SK-N-MC (cell line): ENCODE results near the gene C1QTNF4.
"Not testable (repeated sequence)": the region's sequence is repeated elsewhere in the genome, so short reads cannot be mapped to it uniquely, and the experiment has no call there.

ENCODE experiments used
- DNase-seq: peaks from one replicate; pipeline ENCODE4 v3.0.0-alpha.2; 2011; ENCODE audit warnings: low read depth, low spot score
- H3K27ac ChIP-seq: fragments of 200-600 bp; sonication (generic); 2 replicates; pipeline ENCODE4 v1.5.1; 2016; ENCODE audit warnings: mixed run types
- H3K36me3 ChIP-seq: fragments of 200-600 bp; sonication (generic); 2 replicates; pipeline ENCODE4 v1.6.1; 2017; ENCODE audit warnings: antibody characterized with exemption, low read length, mixed read lengths; ENCODE audit not compliant: insufficient read depth
- H3K4me3 ChIP-seq: fragments of 200-600 bp; sonication (generic); 2 replicates; pipeline ENCODE4 v1.5.1; 2016
- H3K9ac ChIP-seq: fragments of 200-600 bp; sonication (generic); 2 replicates; pipeline ENCODE4 v1.8.0; 2017; ENCODE audit warnings: mixed run types, mixed read lengths; ENCODE audit not compliant: insufficient read length
- H3K9me3 ChIP-seq: fragments of 200-600 bp; sonication (generic); 2 replicates; pipeline ENCODE4 v1.6.1; 2017; ENCODE audit warnings: low read depth, mild to moderate bottlenecking, antibody characterized with exemption, low read length, moderate library complexity, mixed read lengths
- EZH2 ChIP-seq: fragments of 200-600 bp; sonication (generic); IDR thresholded peaks from one replicate; pipeline ENCODE4 v1.6.1; 2017; ENCODE audit warnings: antibody characterized with exemption
- FOXP2 ChIP-seq: optimal IDR thresholded peaks from 2 replicates; pipeline ENCODE3; 2011; ENCODE audit warnings: mild to moderate bottlenecking, moderate library complexity; ENCODE audit not compliant: insufficient read depth; ENCODE audit errors: extremely low read length, control extremely low read depth
- POLR2AphosphoS5 ChIP-seq: IDR thresholded peaks from 2 replicates; pipeline ENCODE4 v1.6.1; 2012; ENCODE audit warnings: mild to moderate bottlenecking, low read depth, low read length, borderline replicate concordance

The C1QTNF4 gene

GRCh38 chr11:47593934-47594855 lies at the start of gene C1QTNF4:
C1QTNF4 (minus strand) TSS chr11:47594411; CDS start chr11:47590810, 3,601 bp downstream.
- Histone ChIP-seq H3K4me3 (peak within 1 kb of the TSS; percentile 64), H3K36me3 (no peaks in the 10 kb centered on the region), H3K27ac (no peak within 1 kb of the TSS), H3K9me3 (no peaks in the 10 kb centered on the region), H3K9ac (peak within 1 kb of the TSS; percentile 15)
- DNase-seq = no peak
- TF ChIP-seq EZH2 (no peak), POLR2AphosphoS5 (no peak), FOXP2 (no peak)

GRCh38 chr11:47642099-47642855 lies 48.1 kb upstream of the C1QTNF4 start, which contains the start of gene MTCH2:
MTCH2 (minus strand) TSS chr11:47642559; CDS start chr11:47642465, 94 bp downstream.
- Histone ChIP-seq H3K9me3 (no peaks in the 10 kb centered on the region), H3K4me3 (peak within 1 kb of the TSS; percentile 99), H3K27ac (peak within 1 kb of the TSS; percentile 94), H3K36me3 (peaks cover 20% of the 10 kb centered on the region), H3K9ac (peak within 1 kb of the TSS; percentile 98)
- no peak for TF ChIP-seq EZH2
- peak; percentile 27 for TF ChIP-seq FOXP2
- TF ChIP-seq POLR2AphosphoS5 = peak; percentile 90; the same call in 1 of the 2 replicates
- DNase-seq = peak; percentile 85

DNA sequence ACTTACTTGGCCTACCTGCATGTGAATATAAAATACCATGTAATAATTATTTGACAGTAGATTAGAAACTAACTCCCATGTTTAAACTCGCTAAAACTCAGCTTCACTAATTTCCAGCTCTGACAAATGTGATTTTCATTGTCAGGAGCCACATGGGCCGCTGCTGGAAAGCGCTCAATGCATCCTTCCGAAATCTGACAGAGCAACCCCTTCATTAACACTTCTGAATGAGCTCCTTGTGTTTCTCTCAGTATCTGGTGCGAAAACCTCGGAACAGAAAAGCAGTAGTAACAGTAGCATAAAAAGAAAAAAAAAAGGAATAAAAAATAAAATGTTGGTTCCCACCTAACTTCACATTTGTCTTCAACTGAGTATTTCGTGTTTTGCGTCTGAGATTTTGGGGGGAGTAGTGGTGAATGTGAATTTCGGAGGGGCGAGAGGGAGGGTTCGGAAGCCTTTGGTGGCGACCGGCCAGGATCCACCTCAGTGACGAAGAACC lies 47.4 kb upstream of the C1QTNF4 start:
- peaks cover 20% of the 10 kb centered on the region for H3K36me3 ChIP-seq
- peak overlapping the region; percentile 70 for H3K27ac ChIP-seq
- TF ChIP-seq POLR2AphosphoS5 = no peak
- no peak for TF ChIP-seq FOXP2
- TF ChIP-seq EZH2 = no peak
- peak overlapping the region; percentile 98 for H3K9ac ChIP-seq
- peak overlapping the region; percentile 99 for H3K4me3 ChIP-seq
- no peak for DNase-seq
- H3K9me3 ChIP-seq = no peaks in the 10 kb centered on the region

DNA sequence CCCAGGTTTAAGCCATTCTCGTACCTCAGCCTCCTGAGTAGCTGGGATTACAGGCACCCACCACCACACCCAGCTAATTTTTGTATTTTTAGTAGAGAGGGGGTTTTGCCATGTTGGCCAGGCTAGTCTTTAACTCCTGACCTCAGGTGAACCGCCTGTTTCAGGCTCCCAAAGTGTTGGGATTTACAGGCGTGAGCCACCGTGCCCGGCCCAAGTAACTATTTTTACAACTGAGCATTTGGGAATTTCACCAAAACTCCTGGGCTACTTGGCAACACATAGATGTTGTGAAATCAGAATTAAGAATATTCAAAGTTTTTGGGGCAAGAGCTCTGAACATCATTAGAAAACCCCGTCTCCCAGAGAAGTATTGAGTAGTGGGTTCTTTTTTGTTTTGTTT lies 46.3 kb upstream of the C1QTNF4 start:
- not testable (repeated sequence) for H3K27ac ChIP-seq, H3K9ac ChIP-seq, H3K9me3 ChIP-seq, DNase-seq, H3K4me3 ChIP-seq
- H3K36me3 ChIP-seq = peaks cover 26% of the 10 kb centered on the region

GRCh38 chr11:47636331-47636730 lies 42.1 kb upstream of the C1QTNF4 start:
- not testable (repeated sequence) for DNase-seq, H3K4me3 ChIP-seq, H3K9ac ChIP-seq, H3K9me3 ChIP-seq, H3K27ac ChIP-seq
- H3K36me3 ChIP-seq = peaks cover 52% of the 10 kb centered on the region

DNA sequence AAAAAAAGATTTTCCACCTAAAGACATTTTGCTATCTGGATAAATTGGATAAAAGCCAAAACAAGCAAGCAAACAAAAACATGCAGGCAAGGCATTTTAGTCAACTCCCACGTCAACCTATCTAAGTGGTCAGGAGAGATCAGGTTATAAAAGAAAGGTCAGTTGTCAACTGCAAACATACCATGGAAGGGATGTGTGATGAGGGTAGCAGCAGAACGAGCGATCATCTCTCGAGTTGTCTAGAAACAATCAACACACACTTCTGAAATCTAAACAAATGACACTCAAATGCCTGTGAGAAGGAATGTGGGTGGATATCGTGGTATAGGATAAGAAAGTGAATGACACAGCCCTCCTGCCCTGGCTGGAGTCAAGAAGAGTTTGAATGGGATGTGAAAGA lies 37.3 kb upstream of the C1QTNF4 start:
- DNase-seq = no peak
- H3K9me3 ChIP-seq = no peaks in the 10 kb centered on the region
- TF ChIP-seq FOXP2 (no peak), POLR2AphosphoS5 (no peak), EZH2 (no peak)
- peaks cover 74% of the 10 kb centered on the region for H3K36me3 ChIP-seq
- no peak overlapping the region for H3K27ac ChIP-seq
- no peak overlapping the region for H3K9ac ChIP-seq
- H3K4me3 ChIP-seq = no peak overlapping the region

DNA sequence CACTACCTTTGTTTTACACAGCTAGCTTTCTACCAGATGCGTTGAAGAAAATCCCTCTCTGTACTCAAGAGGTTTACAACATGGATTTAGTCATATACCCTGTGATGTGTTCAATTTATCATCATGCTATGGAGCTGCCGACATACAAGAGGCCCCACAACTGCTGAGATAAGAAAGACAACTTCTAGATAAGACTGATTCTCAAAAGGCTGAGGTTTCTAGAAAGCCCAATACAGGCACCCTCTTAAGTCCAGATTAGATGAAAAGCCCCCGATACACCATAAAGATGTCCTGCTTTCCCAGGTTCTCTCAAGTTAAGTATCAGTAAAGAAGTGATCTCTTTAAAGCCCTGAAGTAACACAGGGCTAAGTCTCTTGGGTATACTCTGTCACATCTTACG lies 33.8 kb upstream of the C1QTNF4 start:
- Histone ChIP-seq H3K9me3 (no peaks in the 10 kb centered on the region), H3K27ac (no peak overlapping the region), H3K4me3 (no peak overlapping the region), H3K9ac (no peak overlapping the region), H3K36me3 (peaks cover 74% of the 10 kb centered on the region)
- no peak for DNase-seq
- TF ChIP-seq EZH2 (no peak), POLR2AphosphoS5 (no peak), FOXP2 (no peak)

DNA sequence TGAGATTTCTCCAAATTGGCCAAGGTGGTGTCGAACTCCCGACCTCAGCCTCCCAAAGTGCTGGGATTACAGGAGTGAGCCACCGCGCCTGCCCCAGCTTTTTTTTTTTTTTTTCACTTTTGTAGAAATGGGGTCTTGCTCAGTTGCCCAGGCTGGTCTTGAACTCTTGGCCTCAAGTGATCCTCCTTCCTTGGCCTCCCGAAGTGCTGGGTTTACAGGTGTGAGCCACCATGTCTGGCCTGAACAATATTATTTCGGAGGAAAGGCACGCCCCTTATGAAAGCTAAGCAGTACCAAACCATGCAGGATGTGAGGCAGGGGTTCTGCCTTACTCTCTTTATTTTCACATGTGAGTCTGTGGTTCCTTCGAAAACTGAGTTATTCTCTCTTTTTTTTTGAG lies 32.0 kb upstream of the C1QTNF4 start:
- DNase-seq = no peak
- H3K9me3 ChIP-seq = no peaks in the 10 kb centered on the region
- H3K9ac ChIP-seq = no peak overlapping the region
- peaks cover 77% of the 10 kb centered on the region for H3K36me3 ChIP-seq
- no peak overlapping the region for H3K4me3 ChIP-seq
- no peak overlapping the region for H3K27ac ChIP-seq
- TF ChIP-seq POLR2AphosphoS5 (no peak), EZH2 (no peak), FOXP2 (no peak)
